HL-60 (cell line): ENCODE results near the gene BAHCC1.

ENCODE experiments used
- SPI1 ChIP-seq: IDR thresholded peaks from 2 replicates; pipeline ENCODE4 v1.6.1; 2012; ENCODE audit warnings: low read depth, mild to moderate bottlenecking, borderline replicate concordance
- TF ChIP-seq, protein P1 (sequence below): IDR thresholded peaks from one replicate; pipeline ENCODE4 v1.5.1; 2011; ENCODE audit warnings: low read length, control low read depth, inconsistent platforms; ENCODE audit not compliant: insufficient read depth

DNA sequence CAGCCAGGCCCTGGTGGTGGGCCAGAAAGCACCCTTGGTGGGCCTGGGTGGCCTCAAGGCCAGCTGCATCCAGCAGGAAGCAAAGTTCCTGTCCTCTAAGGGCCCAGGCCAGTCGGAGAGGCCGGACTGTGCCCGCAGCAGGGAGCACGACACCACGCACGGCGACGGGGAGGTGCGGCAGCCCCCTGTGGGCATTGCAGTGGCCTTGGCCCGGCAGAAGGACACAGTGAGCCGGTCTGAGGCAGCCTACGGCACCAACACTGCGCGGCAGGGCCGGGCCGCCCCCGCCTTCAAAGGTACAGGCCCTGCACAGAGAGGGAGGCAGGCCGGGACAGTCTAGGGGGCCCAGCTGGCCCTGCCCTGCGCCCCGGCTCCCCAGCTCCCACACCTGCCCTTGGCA is 48.0 kb downstream of the BAHCC1 start:
- TF ChIP-seq, protein P1, sequence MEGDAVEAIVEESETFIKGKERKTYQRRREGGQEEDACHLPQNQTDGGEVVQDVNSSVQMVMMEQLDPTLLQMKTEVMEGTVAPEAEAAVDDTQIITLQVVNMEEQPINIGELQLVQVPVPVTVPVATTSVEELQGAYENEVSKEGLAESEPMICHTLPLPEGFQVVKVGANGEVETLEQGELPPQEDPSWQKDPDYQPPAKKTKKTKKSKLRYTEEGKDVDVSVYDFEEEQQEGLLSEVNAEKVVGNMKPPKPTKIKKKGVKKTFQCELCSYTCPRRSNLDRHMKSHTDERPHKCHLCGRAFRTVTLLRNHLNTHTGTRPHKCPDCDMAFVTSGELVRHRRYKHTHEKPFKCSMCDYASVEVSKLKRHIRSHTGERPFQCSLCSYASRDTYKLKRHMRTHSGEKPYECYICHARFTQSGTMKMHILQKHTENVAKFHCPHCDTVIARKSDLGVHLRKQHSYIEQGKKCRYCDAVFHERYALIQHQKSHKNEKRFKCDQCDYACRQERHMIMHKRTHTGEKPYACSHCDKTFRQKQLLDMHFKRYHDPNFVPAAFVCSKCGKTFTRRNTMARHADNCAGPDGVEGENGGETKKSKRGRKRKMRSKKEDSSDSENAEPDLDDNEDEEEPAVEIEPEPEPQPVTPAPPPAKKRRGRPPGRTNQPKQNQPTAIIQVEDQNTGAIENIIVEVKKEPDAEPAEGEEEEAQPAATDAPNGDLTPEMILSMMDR, result no peak
- no peak for TF ChIP-seq SPI1
